ENCODE data around the gene COL21A1.

Gene COL21A1

GRCh38 chr6:56244089-56244488 is 3.3 kb downstream of the COL21A1 start:
- TF ChIP-seq CTCF (IDR thresholded peaks at IDR 0.05; ENCODE audit: extremely low read depth, missing control alignments) = no peak
- no peak for DNase-seq (ENCODE audit: low spot score)

GRCh38 chr6:56243518-56244070 is 3.8 kb downstream of the COL21A1 start:
- DNase-seq (ENCODE audit: low spot score) = no peak
- no peak for TF ChIP-seq CTCF (IDR thresholded peaks at IDR 0.05; ENCODE audit: extremely low read depth, missing control alignments)

- TF ChIP-seq CTCF (IDR thresholded peaks at IDR 0.05; ENCODE audit: extremely low read depth, missing control alignments) = no peak
- no peak for DNase-seq (ENCODE audit: low spot score)
Observed at GRCh38 chr6:56242346-56242745, 5.0 kb downstream of the COL21A1 start.

GRCh38 chr6:56241124-56241802 is 6.1 kb downstream of the COL21A1 start:
- no peak for DNase-seq (ENCODE audit: low spot score)
- TF ChIP-seq CTCF (IDR thresholded peaks at IDR 0.05; ENCODE audit: extremely low read depth, missing control alignments) = no peak

GRCh38 chr6:56238352-56238751 is 9.0 kb downstream of the COL21A1 start:
- no peak for TF ChIP-seq CTCF (IDR thresholded peaks at IDR 0.05; ENCODE audit: extremely low read depth, missing control alignments)
- DNase-seq (ENCODE audit: low spot score) = no peak

- no peak for TF ChIP-seq CTCF (IDR thresholded peaks at IDR 0.05; ENCODE audit: extremely low read depth, missing control alignments)
- DNase-seq (ENCODE audit: low spot score) = no peak
Observed at GRCh38 chr6:56235245-56235644, 12.1 kb downstream of the COL21A1 start.

- no peak for TF ChIP-seq CTCF (IDR thresholded peaks at IDR 0.05; ENCODE audit: extremely low read depth, missing control alignments)
- DNase-seq (ENCODE audit: low spot score) = no peak
Observed at GRCh38 chr6:56232436-56232835, 14.9 kb downstream of the COL21A1 start.
